NOMO-1 (cell line): ENCODE measurements around the gene CFAP43.
A peak's percentile ranks its signal among the peaks of the same experiment; 100 is the strongest.

Source experiments
- DNase-seq, 2 experiments: peaks; one replicate each; lab custom pipeline; 2025; ENCODE audit not compliant: unreplicated experiment in 2 of 2; lab: John Stamatoyannopoulos, UW

The CFAP43 gene, protein sequence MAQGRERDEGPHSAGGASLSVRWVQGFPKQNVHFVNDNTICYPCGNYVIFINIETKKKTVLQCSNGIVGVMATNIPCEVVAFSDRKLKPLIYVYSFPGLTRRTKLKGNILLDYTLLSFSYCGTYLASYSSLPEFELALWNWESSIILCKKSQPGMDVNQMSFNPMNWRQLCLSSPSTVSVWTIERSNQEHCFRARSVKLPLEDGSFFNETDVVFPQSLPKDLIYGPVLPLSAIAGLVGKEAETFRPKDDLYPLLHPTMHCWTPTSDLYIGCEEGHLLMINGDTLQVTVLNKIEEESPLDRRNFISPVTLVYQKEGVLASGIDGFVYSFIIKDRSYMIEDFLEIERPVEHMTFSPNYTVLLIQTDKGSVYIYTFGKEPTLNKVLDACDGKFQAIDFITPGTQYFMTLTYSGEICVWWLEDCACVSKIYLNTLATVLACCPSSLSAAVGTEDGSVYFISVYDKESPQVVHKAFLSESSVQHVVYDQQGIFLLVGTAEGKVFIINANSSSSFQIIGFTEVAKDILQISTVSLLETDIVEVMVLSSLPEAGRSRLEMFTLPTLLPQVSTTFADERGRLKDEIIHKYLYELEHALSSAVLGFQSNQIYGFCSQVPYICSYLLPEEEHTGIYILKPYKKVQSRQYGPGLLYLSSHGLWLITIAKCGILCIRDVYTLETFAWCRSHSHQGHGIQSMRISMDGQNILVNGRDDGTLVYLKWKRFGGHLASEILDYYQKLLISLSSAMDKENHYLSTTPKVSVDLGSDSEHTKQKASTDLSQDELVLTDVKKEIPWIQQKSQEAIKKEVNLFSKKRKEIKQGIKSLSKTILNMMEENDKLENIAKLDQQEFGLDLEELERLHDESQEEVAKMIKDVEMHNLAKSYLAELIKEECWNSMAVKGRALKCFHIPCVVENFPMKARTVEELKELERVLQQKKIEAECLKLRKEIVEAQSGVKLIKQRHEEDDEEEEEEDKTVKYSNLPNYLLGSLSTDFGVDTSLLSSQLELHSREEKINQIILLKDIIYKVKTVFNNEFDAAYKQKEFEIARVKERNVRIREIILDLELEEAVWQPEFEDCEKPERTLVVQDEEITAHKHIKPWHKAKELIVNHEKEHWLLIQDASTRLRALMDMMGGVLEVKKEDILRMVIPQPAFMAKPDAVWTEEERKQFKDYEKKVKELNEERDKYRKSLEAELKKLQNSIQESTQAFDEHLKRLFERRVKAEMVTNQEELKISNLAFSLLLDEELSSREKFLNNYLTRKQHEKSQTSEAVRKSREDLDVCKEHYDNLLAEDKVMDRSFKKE (N-terminal part only)

DNA sequence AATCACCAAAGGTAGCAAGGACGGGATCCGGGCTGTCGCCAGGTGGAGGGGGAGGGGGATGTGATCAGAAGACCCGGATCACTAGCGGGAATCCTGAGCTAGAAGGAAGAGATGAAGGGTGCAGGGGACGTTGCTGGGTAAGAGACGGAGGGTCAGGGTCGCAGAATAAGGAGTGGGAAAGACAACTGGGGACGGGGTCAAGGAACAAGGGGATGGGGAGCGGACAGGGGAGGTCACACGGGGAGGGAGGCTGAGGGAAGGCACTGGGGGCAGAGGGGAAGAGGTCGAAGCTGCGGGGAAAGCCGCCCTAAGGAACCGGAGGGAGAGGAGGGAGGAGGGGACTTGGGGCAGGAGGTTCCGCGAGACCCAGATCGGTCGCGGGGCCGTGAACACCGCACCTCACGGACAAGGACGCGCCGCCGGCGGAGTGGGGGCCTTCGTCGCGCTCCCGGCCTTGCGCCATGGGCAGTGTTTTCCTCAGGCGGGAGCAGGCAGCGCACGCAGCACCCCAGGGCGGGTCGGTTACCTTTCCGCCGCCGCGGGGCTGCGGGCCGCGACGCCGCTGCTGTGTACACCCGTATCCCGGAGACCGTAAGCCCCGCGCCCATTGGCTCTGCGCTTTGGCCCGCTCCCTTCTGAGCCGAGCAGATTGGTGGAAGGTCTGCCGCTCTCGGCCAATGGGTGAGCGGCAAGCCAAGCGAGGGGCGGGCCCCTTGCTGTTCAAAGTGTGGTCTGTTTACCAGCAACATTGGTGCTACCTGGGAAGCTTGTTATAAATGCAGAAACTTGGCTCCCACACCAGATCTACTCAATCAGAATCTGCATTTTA lies at the start of gene CFAP43:
Gene CFAP43, minus strand, starts transcription at position 581 of the 829 bp plus-strand sequence. Its CDS starts 118 bp downstream, at position 463.
- peak; percentile 91 to 97 for DNase-seq

DNA sequence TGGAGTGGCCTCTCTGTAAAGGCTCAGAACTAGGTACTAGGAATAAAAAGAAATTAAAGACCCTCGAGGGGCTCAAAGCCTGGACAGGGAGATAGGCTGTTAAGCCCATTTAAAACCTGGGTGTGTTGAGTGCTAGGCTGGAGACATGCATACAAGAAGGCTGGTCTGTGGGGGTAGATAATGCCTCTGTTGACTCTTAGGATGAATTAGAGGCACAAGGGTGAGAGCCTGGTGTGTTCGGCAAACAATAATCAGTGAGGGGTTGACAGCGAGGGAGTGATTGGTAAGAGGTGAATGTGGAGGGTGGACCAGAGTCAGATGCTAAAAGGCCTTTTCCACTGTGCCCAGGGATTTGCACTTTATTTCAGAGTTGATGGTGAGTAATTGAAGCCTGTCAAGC lies 49.5 kb upstream of the CFAP43 start:
- no peak for DNase-seq

DNA sequence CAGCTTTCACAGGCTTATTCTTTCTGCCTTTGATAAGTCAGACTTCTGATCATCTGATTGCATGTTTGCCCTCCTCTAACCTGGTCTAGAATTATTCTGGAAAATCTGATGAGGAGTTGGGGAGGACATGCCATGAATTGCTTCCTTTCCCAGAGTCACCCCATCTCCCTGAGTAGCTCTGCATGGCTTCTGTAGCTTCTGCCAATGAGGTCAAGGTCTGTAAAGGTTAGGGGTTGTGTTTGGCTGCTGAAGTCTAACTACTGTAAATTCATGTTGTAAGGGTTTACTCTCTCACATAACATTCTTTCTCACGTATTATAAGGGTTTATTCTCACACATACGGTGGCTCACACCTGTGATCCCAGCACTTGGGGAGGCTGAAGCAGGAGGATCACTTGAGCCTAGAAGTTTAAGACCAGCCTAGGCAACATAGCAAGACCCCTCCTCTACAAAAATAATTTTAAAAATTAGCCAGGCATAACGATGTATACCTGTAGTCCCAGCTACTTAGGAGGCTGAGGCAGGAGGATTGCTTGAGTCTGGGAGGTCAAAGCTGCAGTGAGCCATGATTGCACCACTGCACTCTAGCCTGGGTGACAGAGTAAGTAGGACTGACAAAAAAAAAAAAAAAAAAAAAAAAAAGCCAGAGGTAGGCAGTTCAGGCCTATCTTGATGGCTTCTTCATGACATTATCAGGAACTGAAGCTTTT lies 47.5 kb upstream of the CFAP43 start:
- DNase-seq = no peak

DNA sequence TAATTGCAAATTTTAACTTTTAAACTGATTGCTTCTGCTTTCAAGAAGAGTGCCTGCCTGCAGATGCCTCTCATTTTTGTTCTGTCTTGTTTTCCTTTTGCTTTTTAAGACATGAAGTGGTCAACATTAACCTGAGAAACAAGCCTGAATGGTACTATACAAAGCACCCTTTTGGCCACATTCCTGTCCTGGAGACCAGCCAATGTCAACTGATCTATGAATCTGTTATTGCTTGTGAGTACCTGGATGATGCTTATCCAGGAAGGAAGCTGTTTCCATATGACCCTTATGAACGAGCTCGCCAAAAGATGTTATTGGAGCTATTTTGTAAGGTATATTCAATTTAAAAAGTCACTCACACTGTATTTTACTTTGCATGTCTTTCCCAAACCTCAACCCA lies 45.6 kb upstream of the CFAP43 start:
- DNase-seq = no peak

DNA sequence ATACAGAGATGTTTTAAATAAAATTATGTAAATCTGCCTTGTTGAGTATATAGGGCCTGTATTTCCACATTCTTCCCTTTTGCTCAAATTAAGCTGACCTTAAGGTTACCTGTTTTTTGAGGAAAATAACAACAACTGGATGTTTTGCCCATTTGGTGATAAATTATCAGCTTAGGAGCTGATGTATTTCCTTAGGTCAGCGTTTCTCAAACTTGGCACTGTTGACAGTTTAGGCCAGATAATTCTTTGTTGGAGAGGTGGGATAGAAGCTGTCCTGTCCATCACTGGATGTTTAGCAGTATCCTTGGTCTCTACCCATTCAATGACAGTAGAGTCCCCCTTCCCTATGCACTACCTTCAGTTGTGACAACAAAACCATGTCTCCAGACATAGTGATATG lies 44.0 kb upstream of the CFAP43 start:
- DNase-seq = no peak

DNA sequence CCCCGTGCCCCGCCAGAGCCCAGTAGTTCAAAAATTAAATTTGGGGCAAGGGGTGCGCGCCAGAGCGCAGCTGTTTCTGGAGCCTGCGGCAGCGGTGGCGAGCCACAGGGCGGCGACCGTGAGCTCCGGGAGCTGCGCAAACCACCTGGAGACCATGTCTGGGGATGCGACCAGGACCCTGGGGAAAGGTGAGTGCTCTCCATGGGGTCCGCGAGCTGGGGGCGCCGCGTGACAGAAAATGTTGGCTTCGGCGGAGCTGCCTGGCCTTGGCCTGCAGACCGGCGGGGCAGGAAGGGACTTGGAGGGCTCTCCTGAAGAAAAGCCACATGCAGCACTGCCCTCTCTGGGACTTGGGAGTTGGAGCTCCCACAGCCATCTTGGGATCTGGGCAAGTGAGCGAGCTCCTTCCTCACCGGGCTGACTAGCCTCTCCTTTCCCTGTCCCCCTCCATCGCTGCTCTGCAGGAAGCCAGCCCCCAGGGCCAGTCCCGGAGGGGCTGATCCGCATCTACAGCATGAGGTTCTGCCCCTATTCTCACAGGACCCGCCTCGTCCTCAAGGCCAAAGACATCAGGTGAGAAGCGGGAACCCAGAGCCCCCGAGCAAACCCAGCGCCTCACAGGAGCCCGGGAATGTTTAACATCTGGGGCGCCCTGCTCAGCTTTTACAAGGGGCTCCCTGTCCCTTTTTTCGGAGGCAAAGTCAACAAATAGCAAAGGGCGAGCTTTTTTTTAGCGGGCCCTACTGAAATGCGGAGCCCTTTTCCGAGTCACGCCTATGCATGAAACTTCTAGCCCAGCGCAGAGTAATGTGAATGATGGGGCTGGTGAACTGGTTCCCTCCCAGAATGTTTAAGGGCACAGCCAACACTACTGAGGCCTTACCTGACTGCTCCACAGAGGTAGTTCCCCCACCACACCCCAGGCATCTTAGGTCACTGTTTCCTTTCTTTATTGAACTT lies 42.9 kb upstream of the CFAP43 start:
- DNase-seq = peak in 1 of 2 experiments; percentile 13

DNA sequence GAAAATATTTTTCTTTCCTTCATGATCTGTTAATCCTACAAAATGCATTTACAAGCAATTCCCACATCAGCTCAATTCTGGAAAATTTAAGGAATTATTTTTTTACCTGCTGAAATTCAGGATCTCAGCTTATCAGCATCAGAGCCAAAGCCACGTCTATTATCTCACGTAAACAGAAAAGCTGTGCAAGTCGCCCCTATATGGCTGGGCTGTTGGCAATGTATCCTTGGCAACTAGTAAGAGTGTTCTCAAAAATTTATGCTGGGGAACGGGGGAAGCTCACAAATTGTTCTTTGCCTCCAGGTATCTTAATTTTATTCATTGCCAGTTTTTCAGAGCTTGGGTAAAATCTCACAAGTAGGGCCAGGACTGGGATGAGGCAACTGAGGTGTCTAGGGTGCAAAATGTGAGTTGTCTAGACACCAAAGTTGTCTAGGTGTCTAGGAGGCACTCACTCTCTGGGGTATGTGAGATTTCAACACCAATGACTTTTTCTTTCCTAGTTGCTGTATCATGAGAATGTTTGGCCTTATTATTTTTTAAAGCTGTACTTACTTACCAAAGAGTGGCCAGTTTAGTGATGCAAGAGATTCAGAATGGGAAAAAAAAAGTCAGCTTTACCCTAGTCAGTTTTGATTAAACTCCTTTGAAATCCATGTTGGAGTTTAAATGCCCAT lies 41.9 kb upstream of the CFAP43 start:
- no peak for DNase-seq

DNA sequence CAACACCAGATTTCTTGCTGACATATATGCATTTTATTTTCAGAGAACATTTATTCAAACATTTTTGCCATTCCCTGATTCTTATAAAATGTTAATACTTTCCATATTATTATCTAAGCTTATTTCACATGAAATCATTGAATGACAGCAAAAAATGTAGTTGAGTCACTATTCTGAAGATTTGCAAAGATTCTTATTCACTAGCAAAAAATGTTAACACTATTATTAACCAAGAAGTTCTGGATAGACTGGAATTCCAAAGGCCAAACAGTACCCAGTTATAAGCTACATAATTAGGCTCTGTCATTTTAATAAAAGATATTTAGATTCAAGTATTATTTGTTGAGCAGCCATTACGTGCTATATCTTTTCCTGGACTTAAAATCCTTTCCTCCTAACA lies 41.1 kb upstream of the CFAP43 start:
- DNase-seq = no peak

DNA sequence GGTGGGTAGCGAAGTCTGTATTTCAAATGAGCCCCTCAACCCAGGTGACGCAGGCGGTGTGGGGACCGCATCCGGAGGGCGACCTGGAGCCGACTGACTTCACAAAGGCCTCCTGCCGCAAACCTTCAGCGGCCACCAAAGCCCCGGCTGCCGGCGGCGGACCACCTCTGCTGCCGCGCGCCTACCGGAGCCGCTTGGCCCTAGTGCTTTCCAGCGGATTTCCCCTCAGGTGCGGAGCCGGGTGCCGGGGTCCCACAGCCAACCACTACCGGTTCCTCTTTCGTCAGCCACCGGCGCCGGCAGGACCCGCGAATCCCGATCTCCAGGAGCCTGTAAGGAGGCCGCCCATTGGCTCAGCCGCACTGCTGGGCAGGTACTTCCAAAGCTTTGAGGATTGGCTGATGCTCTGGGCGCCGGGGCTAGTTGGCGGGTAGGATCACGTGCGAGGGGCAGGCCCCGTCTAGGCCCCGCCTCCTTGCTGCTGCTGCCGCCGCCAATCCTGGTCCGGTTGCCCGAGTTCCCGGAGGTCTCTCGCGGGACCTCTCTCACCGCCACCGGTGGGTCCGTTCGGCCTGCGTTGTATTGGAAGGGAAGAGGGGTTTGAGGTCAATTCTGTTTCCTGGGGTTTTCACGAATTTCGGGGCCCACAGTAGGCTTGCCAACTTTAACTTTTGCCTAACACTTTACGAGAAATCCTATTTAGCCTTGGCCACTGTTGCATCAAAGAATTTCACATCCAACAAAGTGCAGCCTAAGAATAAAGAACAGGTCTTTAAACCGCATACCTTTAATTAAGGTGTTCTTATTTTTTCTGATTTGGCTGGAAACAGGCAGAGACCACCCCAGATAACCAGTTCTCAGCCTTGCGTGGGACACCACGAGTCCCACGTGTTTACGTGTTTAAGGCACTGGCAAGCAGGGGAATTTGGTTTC lies 36.8 kb upstream of the CFAP43 start, which contains the start of gene GSTO2:
Gene GSTO2, plus strand, starts transcription at position 472 of the 933 bp plus-strand sequence. CDS start 5,732 bp downstream, outside the sequence.
- DNase-seq = peak; percentile 99 to 100

DNA sequence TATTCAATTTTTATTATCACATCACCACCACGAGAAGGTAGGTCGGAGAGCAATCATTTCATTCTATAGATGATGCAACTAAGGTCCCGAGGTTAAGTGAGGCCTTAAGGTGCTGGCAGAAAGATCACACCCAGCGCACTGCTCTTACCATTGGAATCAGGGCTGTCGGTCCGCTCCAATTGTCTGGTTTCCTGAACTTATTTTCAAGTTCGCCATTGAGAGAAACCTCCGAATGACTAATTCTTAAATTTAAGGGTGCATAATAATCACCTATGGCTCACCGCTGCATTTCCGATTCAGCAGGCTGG lies 36.2 kb upstream of the CFAP43 start:
- DNase-seq = no peak

DNA sequence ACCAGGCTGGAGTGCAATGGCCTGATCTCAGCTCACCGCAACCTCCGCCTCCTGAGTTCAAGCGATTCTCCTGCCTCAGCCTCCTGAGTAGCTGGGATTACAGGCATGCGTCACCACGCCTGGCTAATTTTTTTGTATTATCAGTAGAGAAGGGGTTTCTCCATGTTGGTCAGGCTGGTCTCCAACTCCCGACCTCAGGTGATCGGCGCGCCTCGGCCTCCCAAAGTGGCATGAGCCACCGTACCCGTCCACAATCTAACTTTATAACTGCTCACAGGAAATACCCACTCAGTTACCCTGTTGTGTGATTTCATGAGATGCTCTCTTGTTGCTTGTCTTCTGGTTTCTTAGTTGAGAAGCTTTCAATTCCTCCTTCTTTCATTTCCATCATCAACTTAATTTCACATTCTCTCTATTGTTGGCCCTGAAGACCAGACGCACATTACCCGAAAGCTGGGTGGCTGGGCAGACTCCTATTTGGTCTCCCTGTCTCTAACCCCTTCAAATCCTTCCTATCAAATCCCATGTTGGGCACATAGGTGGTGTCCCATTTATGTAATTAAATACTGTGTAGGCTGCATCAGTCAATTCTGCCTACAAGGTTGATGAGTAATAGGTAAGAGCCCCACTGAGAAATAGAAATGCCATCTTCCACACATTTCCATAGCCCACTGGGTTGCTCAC lies 35.7 kb upstream of the CFAP43 start:
- no peak for DNase-seq

DNA sequence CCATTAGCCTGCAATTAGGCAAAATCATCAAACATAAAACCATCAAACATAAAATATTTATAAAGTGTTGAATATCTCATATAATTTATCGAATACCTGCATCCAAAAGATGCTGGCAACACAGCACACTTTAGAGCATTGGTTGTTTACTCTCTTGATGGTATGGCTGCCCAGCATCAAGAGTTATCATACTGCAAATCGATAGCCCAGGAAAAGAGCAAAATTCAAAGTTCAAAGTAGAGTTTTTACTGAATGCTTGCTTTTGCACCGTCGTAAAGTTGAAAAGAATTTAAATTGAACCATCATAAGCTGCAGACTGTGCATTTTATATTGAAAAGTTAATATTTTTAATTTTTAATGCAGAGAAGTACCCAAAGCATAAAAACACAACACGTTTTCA lies 32.6 kb upstream of the CFAP43 start:
- no peak for DNase-seq

DNA sequence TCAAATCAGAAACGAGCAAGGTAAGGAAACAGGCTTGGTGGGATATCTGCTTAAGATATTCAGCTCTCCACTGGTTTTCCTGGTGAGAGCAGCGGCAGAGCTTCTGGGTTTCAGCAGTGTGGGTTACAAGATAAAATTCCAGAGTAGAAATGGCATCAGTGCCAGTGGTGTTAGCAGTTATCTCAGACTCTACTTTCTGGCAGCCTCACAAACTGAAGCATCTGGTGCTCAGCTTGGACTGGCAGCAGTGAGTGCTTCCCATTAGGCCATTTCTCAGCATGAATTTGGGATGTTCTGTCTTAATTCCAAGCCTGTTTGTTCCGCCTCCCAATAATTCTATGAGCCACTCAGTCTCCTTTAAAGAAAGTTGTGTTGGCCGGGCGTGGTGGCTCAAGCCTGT lies 29.9 kb upstream of the CFAP43 start:
- no peak for DNase-seq

DNA sequence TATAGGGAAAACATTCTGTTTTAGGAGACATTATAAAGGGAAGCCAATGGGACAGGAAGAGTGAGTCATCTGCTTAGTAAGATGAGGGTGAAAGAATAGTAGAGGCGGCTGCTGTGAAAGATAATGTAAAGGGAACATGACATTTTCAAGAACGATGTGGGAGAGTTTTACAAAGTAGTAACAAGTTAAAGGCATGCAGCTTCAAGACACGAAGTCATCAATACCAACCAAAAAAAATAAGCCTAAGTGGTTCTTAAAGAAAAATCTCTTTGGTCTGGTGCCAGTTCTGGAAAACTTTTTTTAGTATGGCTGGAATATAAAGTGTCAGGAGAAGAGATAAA lies 28.6 kb upstream of the CFAP43 start:
- peak in 1 of 2 experiments; percentile 26 for DNase-seq

DNA sequence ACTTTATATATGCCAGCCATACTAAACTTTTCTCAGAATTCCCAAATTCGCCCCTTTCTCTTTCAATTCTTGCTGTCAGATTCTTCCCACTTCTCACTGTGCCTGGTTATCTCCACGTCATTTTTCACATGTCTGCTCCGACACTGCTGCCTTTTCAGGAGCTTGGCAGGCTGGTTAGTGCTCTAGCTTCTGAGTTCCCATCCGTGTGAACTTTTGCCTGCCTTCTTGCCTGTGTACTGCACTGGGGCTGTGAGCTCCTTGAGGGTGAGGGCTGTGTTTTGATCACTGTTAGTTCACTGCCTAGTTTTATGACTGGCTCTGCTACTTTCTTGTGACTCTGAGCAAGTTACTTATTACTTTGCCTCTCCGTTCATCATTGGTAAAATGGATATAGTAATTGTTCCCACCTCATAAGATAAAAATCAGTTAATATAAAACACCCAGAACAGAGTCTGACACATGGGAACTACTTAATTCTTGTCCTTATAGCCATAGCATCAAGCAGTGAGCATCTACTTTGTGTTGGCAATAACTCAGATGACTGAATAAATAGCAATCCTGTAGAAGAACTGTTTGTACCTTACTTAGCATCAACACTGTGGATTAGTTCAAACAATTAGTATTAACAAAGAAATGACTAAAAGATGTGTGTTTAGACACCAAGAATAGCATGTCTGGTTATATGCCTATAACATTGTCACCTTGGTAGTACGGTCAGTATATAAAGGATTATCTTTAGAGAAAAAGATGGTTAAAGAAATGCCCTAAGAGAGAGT lies 28.0 kb upstream of the CFAP43 start:
- DNase-seq = no peak

DNA sequence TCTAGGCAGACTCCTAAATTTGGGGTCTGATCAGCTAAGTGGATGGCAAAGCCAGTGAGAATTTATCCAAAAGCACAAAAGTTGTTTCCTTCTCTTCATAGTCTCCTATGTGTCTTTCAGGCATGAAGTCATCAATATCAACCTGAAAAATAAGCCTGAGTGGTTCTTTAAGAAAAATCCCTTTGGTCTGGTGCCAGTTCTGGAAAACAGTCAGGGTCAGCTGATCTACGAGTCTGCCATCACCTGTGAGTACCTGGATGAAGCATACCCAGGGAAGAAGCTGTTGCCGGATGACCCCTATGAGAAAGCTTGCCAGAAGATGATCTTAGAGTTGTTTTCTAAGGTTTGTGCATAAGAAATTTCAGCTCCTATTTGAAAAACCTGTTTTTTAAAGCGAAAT lies 27.3 kb upstream of the CFAP43 start:
- DNase-seq = no peak
